GM13976 (cell line): Measurements from ENCODE around the gene FLVCR1.

Experiments
- DNase-seq: peaks from one replicate; pipeline ENCODE4 v3.0.0; 2012; ENCODE audit warnings: low spot score
- CTCF ChIP-seq: IDR thresholded peaks from 2 replicates; pipeline ENCODE4 v1.5.1; 2012; ENCODE audit warnings: borderline replicate concordance, mild to moderate bottlenecking; ENCODE audit not compliant: insufficient read depth; ENCODE audit errors: extremely low read depth, missing control alignments, control extremely low read depth
- in situ Hi-C: fragments of 300-500 bp; cut with MboI; formaldehyde crosslinking; loops from one replicate; pipeline ENCODE4 v1.12.0; 2022; ENCODE audit warnings: low sequenced_read_pairs, mixed read lengths, inconsistent platforms; ENCODE audit not compliant: unreplicated experiment

FLVCR1 gene

GRCh38 chr1:212937034-212937433 lies 79.0 kb downstream of the FLVCR1 start:
- no peak for TF ChIP-seq CTCF
- DNase-seq = no peak
- in situ Hi-C loops = no loop called here

- in situ Hi-C loops = no loop called here
- DNase-seq = no peak
- no peak for TF ChIP-seq CTCF
These were observed 80.8 kb downstream of the FLVCR1 start for GRCh38 chr1:212938846-212939245.

- TF ChIP-seq CTCF = no peak
- DNase-seq = no peak
- in situ Hi-C loops = no loop called here
These were observed 83.4 kb downstream of the FLVCR1 start for GRCh38 chr1:212941452-212941851.

GRCh38 chr1:212942679-212943392 lies 84.8 kb downstream of the FLVCR1 start:
- in situ Hi-C loops = no loop called here
- DNase-seq = no peak

GRCh38 chr1:212943393-212943710 lies 85.3 kb downstream of the FLVCR1 start:
- TF ChIP-seq CTCF = no peak
- no peak for DNase-seq
- in situ Hi-C loops = no loop called here

More at GRCh38 chr1:212942679-212943392, 84.8 kb downstream of the FLVCR1 start:
- TF ChIP-seq CTCF = no peak

- in situ Hi-C loops = no loop called here
- no peak for DNase-seq
- TF ChIP-seq CTCF = no peak
These were observed 86.3 kb downstream of the FLVCR1 start for GRCh38 chr1:212944229-212944901.
